ENCODE data around the gene C17orf114.
A peak's percentile ranks its signal among the peaks of the same experiment; 100 is the strongest.

Gene C17orf114

GRCh38 chr17:4839965-4840892 lies 38.1 kb upstream of the C17orf114 start:
- Histone ChIP-seq H3K27ac (no peak overlapping the region), H3K27me3 (no peaks in the 10 kb centered on the region), H3K4me1 (peaks cover 54% of the 10 kb centered on the region), H3K36me3 (ENCODE audit: low read depth, missing control alignments) (no peaks in the 10 kb centered on the region), H3K4me3 (no peak overlapping the region), H3K9me3 (no peaks in the 10 kb centered on the region)
- intact Hi-C loops (cut with DNase I; ENCODE audit: low total_unique reads), result no loop called here
- no peak for TF ChIP-seq CTCF (IDR thresholded peaks at IDR 0.05)
- no peak for DNase-seq
- WGBS, 2 donors, result 75 to 80% methylated on average over 8 of the region's 8 CpGs

GRCh38 chr17:4839221-4839620 lies 37.1 kb upstream of the C17orf114 start:
- Histone ChIP-seq H3K36me3 (ENCODE audit: low read depth, missing control alignments) (no peaks in the 10 kb centered on the region), H3K9me3 (no peaks in the 10 kb centered on the region), H3K4me1 (peaks cover 63% of the 10 kb centered on the region), H3K27ac (peak overlapping the region; percentile 6 to 51), H3K4me3 (no peak overlapping the region), H3K27me3 (no peaks in the 10 kb centered on the region)
- no peak for DNase-seq
- intact Hi-C loops (cut with DNase I; ENCODE audit: low total_unique reads), result no loop called here
- 63 to 83% methylated on average over 8 of the region's 8 CpGs for WGBS, 2 donors
- TF ChIP-seq POLR2A (IDR thresholded peaks at IDR 0.05) (no peak), CTCF (IDR thresholded peaks at IDR 0.05) (no peak)

GRCh38 chr17:4838309-4838785 lies 36.2 kb upstream of the C17orf114 start:
- intact Hi-C loops (cut with DNase I; ENCODE audit: low total_unique reads), result no loop called here
- Histone ChIP-seq H3K4me3 (no peak overlapping the region), H3K4me1 (peaks cover 63% of the 10 kb centered on the region), H3K27ac (peak overlapping the region; percentile 36 to 51), H3K27me3 (no peaks in the 10 kb centered on the region), H3K9me3 (no peaks in the 10 kb centered on the region), H3K36me3 (ENCODE audit: low read depth, missing control alignments) (no peaks in the 10 kb centered on the region)
- WGBS, 2 donors, result 58 to 59% methylated on average over 3 of the region's 3 CpGs
- TF ChIP-seq POLR2A (IDR thresholded peaks at IDR 0.05) (no peak), CTCF (IDR thresholded peaks at IDR 0.05) (no peak)
- DNase-seq, result no peak

GRCh38 chr17:4837471-4838308 lies 35.6 kb upstream of the C17orf114 start:
- WGBS, 2 donors, result 33 to 58% methylated on average over 13 of the region's 13 CpGs
- no peaks in the 10 kb centered on the region for H3K9me3 ChIP-seq
- H3K27me3 ChIP-seq, result no peaks in the 10 kb centered on the region
- peak overlapping the region; percentile 36 to 51 for H3K27ac ChIP-seq
- intact Hi-C loops (cut with DNase I; ENCODE audit: low total_unique reads), result no loop called here
- peak; percentile 61 for DNase-seq
- no peaks in the 10 kb centered on the region for H3K36me3 ChIP-seq (ENCODE audit: low read depth, missing control alignments)
- H3K4me1 ChIP-seq, result peaks cover 63% of the 10 kb centered on the region
- no peak overlapping the region for H3K4me3 ChIP-seq
- no peak for TF ChIP-seq CTCF (IDR thresholded peaks at IDR 0.05)
- TF ChIP-seq POLR2A (IDR thresholded peaks at IDR 0.05), result no peak

Data from testis (tissue), 2 donors.